K562 (cell line): ENCODE measurements around the gene TUBA1B. TPM values are rescaled to one million over a fixed set of nuclear protein-coding genes. Genes with fewer than 3 reads are reported as not detected.
A peak's percentile ranks its signal among the peaks of the same experiment; 100 is the strongest.

Experiments used
- CBX3 ChIP-seq, 2 experiments: IDR thresholded peaks; 1 replicate in 1 of 2; 2 replicates in 1 of 2; pipeline ENCODE4 v1.6.1; 2012; ENCODE audit warnings: inconsistent platforms in 2 of 2, low read length in 2 of 2, borderline replicate concordance in 1 of 2, control low read depth in 1 of 2
- E2F3 ChIP-seq: fragments of 250-450 bp; sonication (Bioruptor Pico); IDR thresholded peaks from 2 replicates; pipeline ENCODE4 v1.4.0; 2020; ENCODE audit warnings: mild to moderate bottlenecking
- ETV1 ChIP-seq: fragments of 450-650 bp; conservative IDR thresholded peaks from 2 replicates; pipeline ENCODE4 v1.6.1; 2016; ENCODE audit warnings: missing genetic modification characterization, control low read depth, low read depth, missing compliant biosample characterization
- GABPB1 ChIP-seq: sonication (generic); formaldehyde crosslinking; IDR thresholded peaks from 2 replicates; pipeline ENCODE4 v1.8.0; 2022; ENCODE audit warnings: mild to moderate bottlenecking, missing genetic modification reagents
- JUND ChIP-seq, 2 experiments: IDR thresholded peaks; 2 replicates in 1 of 2; 3 replicates in 1 of 2; pipeline ENCODE4 v1.6.1; 2011; ENCODE audit warnings: borderline replicate concordance in 2 of 2, low read depth in 2 of 2, low read length in 2 of 2, improper control_type of control experiment in 1 of 2, missing biosample characterization in 1 of 2, missing genetic modification characterization in 1 of 2, missing genetic modification reagents in 1 of 2
- NONO ChIP-seq, 2 experiments: fragments of 200-400 bp in 1 of 2; fragments of 450-650 bp in 1 of 2; formaldehyde crosslinking in 1 of 2; IDR thresholded peaks; 2 replicates each; pipeline ENCODE4 v1.6.1; 2017; ENCODE audit warnings: low read depth in 2 of 2, mild to moderate bottlenecking in 2 of 2, moderate library complexity in 2 of 2, low read length in 1 of 2
- NUFIP1 ChIP-seq: fragments of 450-650 bp; IDR thresholded peaks from 2 replicates; pipeline ENCODE4 v1.6.1; 2018; ENCODE audit not compliant: partially characterized antibody
- POLR2AphosphoS5 ChIP-seq: IDR thresholded peaks from 2 replicates; pipeline ENCODE4 v1.6.1; 2011; ENCODE audit warnings: mild to moderate bottlenecking, low read depth, low read length, moderate library complexity; ENCODE audit not compliant: control insufficient read depth, insufficient read depth
- TCFL5 ChIP-seq: fragments of 250-450 bp; sonication (Bioruptor Pico); conservative IDR thresholded peaks from 2 replicates; pipeline ENCODE4 v1.6.1; 2021; ENCODE audit warnings: mild to moderate bottlenecking, moderate library complexity, matching md5 sums
- ZBTB5 ChIP-seq: fragments of 450-650 bp; IDR thresholded peaks from 2 replicates; pipeline ENCODE4 v1.6.1; 2017; ENCODE audit warnings: antibody characterized with exemption
- ZBTB8A ChIP-seq: fragments of 450-650 bp; IDR thresholded peaks from 2 replicates; pipeline ENCODE4 v1.6.1; 2018; ENCODE audit warnings: mild to moderate bottlenecking, moderate library complexity; ENCODE audit not compliant: partially characterized antibody
- polyA plus RNA-seq, 8 experiments: library from polyadenylated mRNA; depleted of rRNA in 4 of 8; stranded (reverse) in 5 of 8; unstranded in 3 of 8; fragments of >200 nt; fragmentation: Nextera tagmentation in 2 of 8; fragmentation: Illumina TruSeq in 1 of 8; extraction: Ambion mirVana in 2 of 8; extraction: Trizol in 1 of 8; gene quantifications; 2 replicates each; pipeline versions ENCODE4 v1.2.1 to v1.2.3, GENCODE V29; 2011 to 2014; ENCODE audit warnings: inconsistent platforms in 1 of 8, missing spikeins in 1 of 8
- total RNA-seq, 7 experiments: library from RNA; depleted of rRNA in 6 of 7; stranded (reverse); fragments of >200 nt in 6 of 7; fragmentation: Illumina TruSeq in 2 of 7; extraction: Trizol in 2 of 7; gene quantifications; 2 replicates each; pipeline versions ENCODE4 v1.2.1 to v1.2.3, GENCODE V29; 2011 to 2021; ENCODE audit warnings: low replicate concordance in 1 of 7
- TF ChIP-seq, protein P1 (sequence below): fragments of 250-450 bp; sonication (Bioruptor Pico); IDR thresholded peaks from 2 replicates; pipeline ENCODE4 v1.5.0; 2021; ENCODE audit warnings: mild to moderate bottlenecking, moderate library complexity
- TF ChIP-seq, protein P2 (sequence below), 3 experiments: IDR thresholded peaks in 2 of 3; conservative IDR thresholded peaks in 1 of 3; 2 replicates each; pipeline ENCODE4 v1.5.1; 2011 to 2012; ENCODE audit warnings: low read length in 3 of 3, mild to moderate bottlenecking in 3 of 3, control low read depth in 2 of 3, improper control_type of control experiment in 1 of 3, inconsistent platforms in 1 of 3, low read depth in 1 of 3, mixed read lengths in 1 of 3, moderate library complexity in 1 of 3; ENCODE audit not compliant: insufficient read depth in 2 of 3
- TF ChIP-seq, protein P3 (sequence below): fragments of 150-350 bp; IDR thresholded peaks from 2 replicates; pipeline ENCODE4 v1.6.1; 2014; ENCODE audit warnings: low read depth, mild to moderate bottlenecking, low read length, borderline replicate concordance

The TUBA1B gene
- total and polyA plus RNA-seq, 9 of the 15 experiments (the other 6 are each of a cell fraction or from before 2014, with no cell fraction given): 2,189 to 4,624 (median 2,628) TPM

DNA sequence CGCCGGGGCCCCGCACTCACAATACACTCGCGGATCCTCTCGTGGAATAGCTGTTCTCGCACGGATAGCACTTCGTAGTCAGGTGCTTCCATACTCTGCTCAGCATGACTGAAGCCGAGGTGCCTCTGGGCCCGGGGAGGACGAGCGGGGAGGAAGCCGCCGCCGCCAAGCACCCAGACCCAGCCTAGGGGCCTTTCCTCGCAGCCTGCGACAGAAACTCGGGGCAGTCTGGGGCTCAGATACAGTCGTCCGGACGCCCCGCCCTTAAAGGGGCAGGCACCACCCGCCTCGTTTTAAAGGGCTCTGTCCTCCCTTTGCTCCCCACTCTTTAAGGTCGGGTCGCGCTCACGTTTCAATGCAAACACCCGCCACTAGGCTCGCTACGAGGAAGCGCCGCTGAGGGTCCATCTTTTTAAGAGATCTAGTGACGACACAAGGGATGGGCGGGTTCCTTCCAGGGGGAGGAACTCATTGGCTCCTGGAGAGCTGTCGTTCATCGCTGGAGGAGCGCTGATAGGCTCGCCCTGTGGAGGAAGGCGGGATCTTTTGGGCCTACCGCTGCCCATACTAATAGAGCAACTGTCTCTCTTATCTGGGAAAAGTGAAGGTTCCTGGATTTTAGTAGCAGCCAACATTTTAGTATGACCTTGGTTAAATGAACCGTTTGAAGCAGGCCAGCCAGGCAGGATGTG is 20.6 kb downstream of the TUBA1B start, which contains the start of gene LMBR1L (continued):
- TF ChIP-seq ZBTB8A (no peak), E2F3 (CRISPR knock-in tag) (peak; percentile 31; the same call in 1 of the 2 replicates), JUND (IDR thresholded peaks at IDR 0.05; ENCODE audit: borderline replicate concordance, low read depth, low read length) (peak; percentile 37; the same call in 1 of the 2 replicates), JUND (tag; IDR thresholded peaks at IDR 0.05; ENCODE audit: borderline replicate concordance, low read depth, low read length) (no peak), NUFIP1 (no peak), ZBTB5 (no peak), POLR2AphosphoS5 (peak; percentile 52; the same call in 1 of the 2 replicates), TCFL5 (CRISPR knock-in tag) (no peak), NONO (IDR thresholded peaks at IDR 0.05; ENCODE audit: low read depth in 2 of 2, low read length in 1 of 2) (no peak), CBX3 (IDR thresholded peaks at IDR 0.05; ENCODE audit: borderline replicate concordance in 1 of 2, low read length in 2 of 2) (0 out of 3 replicates have a peak, but pooled peaks of 1 of the 2 experiments have one; percentile 49), GABPB1 (CRISPR knock-in tag) (peak; percentile 50; the same call in 1 of the 2 replicates), ETV1 (tag) (no peak)
- TF ChIP-seq, protein P1, sequence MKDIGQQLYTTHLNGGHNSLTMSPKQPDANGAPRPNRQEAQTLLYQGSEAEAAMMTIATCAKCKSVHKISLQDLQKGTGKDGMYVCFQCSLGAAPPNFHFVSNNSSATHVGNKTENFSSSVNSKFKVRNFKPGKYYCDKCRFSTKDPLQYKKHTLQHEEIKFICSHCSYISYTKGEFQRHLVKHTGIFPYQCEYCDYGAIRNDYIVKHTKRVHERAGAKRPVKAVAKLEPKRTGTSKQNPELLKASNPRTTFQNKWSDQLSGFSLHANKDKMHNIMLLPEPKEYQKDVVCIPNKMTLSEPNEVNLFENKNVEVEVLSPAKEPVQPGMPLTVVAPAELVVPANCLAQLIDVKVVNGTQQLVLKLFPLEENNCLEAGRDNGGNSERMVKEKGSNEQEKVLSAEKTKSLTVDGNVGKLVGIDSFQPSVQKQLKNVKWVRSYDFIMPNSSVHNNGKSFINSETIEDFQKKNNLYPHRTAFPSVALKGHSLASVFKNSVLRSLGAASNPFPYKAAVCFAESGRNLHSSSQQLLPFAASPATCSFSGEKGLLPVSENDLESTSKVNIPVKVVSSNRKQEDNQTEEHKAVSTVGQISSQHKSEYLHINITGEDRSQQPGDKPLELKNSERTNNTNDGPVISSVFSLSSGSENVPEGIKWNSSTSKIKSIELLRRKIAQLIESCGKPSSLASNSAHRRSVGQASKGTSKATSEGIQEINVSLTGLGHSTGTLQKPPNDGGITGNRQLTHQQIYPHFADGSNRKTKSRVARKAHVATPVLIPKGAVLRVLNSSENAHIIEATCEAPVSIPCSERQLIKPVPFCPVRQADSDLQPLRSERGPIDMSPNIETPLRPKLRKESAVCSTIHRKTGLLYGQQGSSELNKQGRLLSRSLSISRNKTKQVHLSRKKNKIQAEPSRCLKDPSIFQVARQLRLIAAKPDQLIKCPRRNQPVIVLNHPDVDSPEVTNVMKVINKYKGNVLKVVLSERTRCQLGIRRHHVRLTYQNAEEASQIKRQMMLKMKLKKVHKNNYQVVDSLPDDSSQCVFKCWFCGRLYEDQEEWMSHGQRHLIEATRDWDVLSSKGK: no peak
- TF ChIP-seq, protein P2, sequence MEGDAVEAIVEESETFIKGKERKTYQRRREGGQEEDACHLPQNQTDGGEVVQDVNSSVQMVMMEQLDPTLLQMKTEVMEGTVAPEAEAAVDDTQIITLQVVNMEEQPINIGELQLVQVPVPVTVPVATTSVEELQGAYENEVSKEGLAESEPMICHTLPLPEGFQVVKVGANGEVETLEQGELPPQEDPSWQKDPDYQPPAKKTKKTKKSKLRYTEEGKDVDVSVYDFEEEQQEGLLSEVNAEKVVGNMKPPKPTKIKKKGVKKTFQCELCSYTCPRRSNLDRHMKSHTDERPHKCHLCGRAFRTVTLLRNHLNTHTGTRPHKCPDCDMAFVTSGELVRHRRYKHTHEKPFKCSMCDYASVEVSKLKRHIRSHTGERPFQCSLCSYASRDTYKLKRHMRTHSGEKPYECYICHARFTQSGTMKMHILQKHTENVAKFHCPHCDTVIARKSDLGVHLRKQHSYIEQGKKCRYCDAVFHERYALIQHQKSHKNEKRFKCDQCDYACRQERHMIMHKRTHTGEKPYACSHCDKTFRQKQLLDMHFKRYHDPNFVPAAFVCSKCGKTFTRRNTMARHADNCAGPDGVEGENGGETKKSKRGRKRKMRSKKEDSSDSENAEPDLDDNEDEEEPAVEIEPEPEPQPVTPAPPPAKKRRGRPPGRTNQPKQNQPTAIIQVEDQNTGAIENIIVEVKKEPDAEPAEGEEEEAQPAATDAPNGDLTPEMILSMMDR (IDR thresholded peaks at IDR 0.05 in 2 of 3, conservative IDR thresholded peaks at IDR 0.05 in 1 of 3; ENCODE audit: insufficient read depth in 2 of 3, low read depth in 1 of 3, low read length in 3 of 3): peak; percentile 55 to 60 (median 56); a peak in 5 of 6 replicates
- TF ChIP-seq, protein P3, sequence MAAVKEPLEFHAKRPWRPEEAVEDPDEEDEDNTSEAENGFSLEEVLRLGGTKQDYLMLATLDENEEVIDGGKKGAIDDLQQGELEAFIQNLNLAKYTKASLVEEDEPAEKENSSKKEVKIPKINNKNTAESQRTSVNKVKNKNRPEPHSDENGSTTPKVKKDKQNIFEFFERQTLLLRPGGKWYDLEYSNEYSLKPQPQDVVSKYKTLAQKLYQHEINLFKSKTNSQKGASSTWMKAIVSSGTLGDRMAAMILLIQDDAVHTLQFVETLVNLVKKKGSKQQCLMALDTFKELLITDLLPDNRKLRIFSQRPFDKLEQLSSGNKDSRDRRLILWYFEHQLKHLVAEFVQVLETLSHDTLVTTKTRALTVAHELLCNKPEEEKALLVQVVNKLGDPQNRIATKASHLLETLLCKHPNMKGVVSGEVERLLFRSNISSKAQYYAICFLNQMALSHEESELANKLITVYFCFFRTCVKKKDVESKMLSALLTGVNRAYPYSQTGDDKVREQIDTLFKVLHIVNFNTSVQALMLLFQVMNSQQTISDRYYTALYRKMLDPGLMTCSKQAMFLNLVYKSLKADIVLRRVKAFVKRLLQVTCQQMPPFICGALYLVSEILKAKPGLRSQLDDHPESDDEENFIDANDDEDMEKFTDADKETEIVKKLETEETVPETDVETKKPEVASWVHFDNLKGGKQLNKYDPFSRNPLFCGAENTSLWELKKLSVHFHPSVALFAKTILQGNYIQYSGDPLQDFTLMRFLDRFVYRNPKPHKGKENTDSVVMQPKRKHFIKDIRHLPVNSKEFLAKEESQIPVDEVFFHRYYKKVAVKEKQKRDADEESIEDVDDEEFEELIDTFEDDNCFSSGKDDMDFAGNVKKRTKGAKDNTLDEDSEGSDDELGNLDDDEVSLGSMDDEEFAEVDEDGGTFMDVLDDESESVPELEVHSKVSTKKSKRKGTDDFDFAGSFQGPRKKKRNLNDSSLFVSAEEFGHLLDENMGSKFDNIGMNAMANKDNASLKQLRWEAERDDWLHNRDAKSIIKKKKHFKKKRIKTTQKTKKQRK: peak; percentile 77; the same call in 1 of the 2 replicates
